Stimulated activated CD8-positive, alpha-beta memory T cell treated with anti-CD3 and anti-CD28 coated beads, Interleukin-12 subunit alpha, Interleukin-12 subunit beta, amount 100 ng/mL, for 24 hours (primary cell): ENCODE data around the gene WDR70.

ENCODE experiments used
- DNase-seq: peaks from one replicate; pipeline ENCODE4 v3.0.0-alpha.2; 2020; ENCODE audit errors: extremely low read depth

Gene WDR70

GRCh38 chr5:37723162-37723961 is 344.2 kb downstream of the WDR70 start:
- no peak for DNase-seq

DNA sequence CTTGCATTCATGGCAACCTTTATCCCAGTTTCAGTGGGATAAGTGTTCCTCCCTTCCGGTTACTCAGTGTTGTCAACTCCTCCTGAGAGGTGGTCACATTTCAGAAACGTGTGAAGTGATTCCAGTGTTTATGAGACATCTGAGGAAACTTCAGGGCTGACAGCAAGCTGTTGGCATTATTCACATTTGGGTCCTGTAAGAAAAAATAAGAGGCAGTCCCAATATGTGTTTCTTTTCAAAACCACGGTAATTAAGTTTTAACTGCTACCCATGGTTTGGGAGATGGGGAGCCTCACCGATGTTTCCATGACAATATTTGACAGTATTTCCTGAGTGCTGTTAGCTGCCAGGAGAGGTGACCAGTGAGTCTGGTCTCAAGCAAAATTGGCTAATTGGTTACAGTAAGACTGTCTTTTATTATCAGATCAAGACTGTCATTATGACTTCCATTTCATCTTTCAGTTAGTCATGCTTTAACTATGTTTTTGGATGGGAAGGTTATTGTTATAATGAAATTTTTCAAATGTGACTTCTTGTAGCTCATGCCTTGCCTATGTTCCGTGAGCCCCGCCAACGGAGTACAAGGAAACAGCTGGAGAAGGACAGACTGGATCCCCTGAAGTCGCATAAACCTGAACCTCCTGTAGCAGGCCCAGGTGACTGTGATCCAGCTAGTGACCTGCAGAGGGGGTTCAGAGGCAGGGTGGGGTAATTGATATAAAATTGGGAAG is 345.4 kb downstream of the WDR70 start:
- DNase-seq: no peak

- no peak for DNase-seq
Measured at GRCh38 chr5:37725185-37725584, 346.1 kb downstream of the WDR70 start.

DNA sequence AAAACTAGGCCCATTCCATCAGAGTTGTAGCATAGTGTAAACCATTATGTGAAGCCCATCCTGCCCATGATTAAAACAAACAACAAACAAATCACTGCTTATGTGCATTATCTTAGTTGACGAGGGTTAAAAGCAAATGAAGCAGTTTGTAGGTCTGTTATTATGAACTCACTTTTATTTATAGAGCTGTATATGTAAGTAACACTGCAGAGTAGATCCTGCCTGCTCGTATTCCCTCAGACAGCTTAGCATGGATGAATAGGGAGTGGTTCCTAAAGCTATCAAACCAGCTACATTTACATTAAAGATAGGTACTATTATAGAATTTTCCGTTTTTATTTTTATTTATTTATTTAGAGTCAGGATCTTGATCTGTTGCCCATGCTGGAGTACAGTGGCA is 348.1 kb downstream of the WDR70 start:
- no peak for DNase-seq

- DNase-seq: no peak
Measured at GRCh38 chr5:37730896-37731455, 351.9 kb downstream of the WDR70 start.

DNA sequence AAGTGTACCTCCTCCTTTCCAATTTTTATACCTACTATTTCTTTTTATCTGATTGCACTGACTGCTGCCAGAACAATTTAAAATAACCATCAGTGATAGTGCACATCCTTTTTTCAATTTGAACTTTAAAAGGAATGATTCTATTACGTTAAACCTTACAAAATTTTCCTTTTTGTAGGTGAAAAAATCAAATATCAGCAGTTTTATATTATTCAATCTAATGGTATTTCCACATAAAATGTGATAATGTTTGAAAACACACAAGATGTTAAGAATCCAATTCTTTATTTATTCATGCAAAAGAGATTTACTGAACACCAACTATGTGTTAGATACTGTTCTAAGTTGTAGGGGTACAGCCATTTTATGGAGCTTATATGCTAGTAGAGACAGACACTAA is 355.0 kb downstream of the WDR70 start:
- no peak for DNase-seq

DNA sequence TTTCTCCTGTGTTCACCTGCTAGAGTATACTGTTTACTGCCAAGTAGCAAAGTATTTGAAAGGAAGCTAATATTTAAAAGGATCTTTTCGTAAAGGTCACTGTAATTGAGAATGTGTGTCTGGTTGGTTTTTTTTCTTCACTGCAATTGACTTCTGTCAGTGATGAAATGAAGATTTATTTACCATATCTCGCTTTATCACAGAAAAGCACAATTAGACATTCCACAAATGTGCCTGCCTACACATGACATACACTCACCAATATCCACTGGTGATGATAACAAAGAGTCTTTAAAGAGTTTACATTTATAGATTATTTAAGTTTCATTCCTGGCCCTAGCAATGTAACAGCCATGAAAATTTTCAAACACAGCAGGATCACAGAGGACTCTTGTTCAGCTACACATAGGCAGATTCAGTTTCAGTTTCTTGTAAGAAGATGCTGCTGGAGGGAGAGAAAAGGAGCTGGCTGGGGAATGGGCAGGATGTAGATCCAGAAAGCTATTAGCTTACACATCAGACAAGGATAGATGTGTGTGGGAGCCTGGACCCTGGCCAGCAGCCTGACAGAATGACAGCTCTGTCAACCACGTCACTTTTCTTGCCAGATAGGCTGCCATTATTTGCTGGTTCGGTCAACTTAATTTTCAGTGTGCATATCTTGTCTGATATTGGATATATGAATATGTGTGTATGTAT is 356.7 kb downstream of the WDR70 start:
- DNase-seq: no peak

- DNase-seq: no peak
Measured at GRCh38 chr5:37736397-37736796, 357.3 kb downstream of the WDR70 start.

DNA sequence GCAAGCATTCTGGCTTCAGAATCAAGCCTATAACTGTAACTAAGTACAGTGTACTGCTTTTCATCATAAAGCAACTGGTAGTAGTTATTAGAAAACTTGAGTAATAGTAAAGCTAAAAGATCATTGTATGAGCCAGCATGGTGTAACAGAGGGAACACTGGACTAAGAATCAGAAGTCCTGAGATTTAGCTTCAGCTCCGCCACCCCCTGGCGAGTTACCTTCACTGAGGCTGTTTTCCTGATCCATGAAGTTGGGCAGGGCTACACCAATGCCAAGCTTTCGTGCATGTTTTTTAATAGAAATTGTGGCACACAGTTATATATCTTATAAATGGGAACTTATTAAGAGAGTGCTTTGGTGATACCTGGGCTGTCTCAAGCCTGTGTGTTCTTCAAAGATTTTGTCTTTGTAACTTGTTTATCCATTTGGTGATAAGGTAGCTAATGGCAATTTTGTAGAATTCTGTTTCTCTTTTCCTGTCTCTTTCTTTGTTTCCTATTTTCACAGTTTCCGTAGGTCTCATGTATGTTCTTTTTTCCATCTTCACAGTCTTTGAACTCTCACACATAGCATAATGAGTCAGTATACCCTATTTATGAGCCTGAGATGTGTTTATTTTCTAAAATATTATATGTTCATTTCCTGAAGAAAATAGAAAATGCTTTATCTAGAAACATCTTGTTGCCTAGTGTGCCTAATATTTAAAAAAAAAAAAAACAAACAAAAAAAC is 358.4 kb downstream of the WDR70 start:
- DNase-seq: no peak

DNA sequence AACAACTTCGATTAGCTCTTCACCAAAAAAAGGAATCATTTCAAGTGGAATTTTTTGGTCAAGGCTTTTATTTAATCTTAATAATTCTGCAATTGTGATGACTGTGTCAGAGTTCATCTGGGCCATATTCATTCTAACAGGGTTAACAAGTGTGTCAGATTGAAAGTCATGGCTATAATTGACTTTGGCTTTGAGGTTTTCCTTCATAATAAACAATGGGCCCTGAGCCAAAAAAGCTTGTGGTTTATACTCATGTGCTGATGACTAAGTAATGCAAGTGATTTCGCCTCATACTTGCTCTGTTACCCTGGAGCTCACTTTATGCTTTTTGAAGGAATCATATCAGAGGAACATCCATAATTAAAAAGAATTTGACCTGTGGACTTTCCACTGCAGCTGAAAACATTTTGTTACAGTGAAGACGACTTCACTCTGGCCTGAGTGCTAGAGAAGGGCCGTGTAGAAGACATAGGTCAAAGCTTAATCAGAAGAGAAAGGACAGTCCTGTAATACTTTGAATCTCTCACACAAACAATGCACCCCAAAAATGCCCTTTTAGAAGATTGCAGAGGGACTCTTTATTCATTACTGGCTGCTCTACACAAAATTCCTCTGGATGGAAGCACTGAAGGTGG is 359.1 kb downstream of the WDR70 start:
- DNase-seq: no peak

GRCh38 chr5:37738865-37739488 is 359.9 kb downstream of the WDR70 start:
- DNase-seq: no peak

GRCh38 chr5:37739817-37740261 is 360.7 kb downstream of the WDR70 start:
- no peak for DNase-seq

DNA sequence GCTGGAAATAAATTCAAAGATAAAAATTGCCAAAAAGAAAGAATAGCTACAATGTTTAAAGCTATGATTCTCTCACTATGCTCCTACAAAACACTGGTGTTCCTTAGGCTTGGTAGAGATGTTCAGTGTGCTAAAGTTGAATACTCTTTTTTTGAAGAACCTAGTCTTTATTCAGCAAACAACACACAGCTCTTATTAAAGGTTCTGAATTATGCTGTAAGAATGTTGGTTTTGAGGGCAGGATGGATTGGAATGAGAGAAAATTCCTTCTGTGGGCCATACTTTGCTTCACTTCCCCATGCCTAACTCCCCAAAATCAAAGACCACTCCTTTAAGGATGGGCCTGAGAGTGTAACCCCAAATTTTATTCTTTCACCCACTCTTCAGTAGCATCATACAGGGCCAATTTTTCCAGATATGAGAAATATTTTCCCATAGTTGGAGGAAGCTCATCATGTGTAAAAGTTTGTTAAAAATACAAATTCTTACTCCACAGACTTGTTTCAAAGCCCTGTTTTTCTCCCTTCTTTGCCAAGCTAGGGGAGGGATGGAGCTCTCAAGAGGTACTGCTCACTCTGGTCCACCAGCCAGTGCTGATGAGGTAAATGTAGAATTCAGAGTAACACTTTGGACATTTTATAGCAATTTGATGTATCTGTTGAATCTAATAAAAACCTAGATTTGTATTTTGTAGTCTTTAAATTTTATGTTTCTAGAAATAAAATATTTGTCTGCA is 361.4 kb downstream of the WDR70 start:
- DNase-seq: no peak

GRCh38 chr5:37742111-37742510 is 363.0 kb downstream of the WDR70 start:
- no peak for DNase-seq

- DNase-seq: no peak
Measured at GRCh38 chr5:37751227-37751626, 372.1 kb downstream of the WDR70 start.

GRCh38 chr5:37754976-37755375 is 375.9 kb downstream of the WDR70 start:
- no peak for DNase-seq

GRCh38 chr5:37755581-37755980 is 376.5 kb downstream of the WDR70 start:
- DNase-seq: no peak

DNA sequence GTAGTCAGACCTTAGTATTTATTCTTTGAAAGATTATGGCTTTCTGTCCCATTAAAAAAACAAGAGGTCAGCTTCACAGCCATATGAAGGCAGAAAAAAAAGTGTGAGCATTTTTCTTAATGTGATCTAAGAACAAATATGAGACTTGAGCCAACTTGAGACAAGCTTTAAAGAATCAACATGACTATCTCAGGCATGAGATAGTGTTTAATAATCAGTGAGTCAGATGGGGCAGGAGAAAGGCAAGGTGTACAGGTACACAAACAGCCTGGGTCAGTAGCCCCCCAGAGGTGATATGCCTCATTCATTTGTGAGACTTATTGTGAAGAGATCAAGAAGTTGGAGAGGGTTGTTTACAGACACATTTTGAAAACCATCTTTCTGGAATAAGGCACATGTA is 377.1 kb downstream of the WDR70 start:
- DNase-seq: no peak

- DNase-seq: no peak
Measured at GRCh38 chr5:37757980-37758582, 379.0 kb downstream of the WDR70 start.

DNA sequence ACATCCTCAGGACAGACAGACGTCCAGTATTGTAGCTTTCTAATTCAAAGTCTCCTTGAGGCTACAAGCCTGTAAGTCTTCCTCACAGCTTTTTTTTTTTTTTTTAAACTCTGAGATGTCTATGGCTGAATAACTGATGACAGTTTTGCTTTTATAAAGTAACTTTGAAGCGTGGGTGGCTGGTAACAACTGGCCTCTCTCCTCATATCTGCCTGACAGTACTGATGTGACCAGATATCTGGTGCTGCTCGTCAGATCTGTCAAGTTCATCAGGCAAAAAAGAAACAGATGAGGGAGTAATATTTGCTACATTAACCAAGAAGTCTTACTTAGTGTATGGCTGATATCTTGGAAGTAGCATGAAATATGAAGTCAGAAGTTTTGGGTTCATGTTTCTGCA is 388.1 kb downstream of the WDR70 start:
- no peak for DNase-seq
